LNCaP clone FGC (cell line): ENCODE data around the gene DNAJC13.

ENCODE experiments used
- DNase-seq: peaks from one replicate; pipeline ENCODE4 v3.0.0-alpha.2; 2011; ENCODE audit warnings: low read depth
- H3K4me3 ChIP-seq: 2 replicates; pipeline ENCODE4 v1.5.1; 2011; ENCODE audit warnings: mild to moderate bottlenecking, low read depth, low read length, control low read depth
- CTCF ChIP-seq: IDR thresholded peaks from 2 replicates; pipeline ENCODE4 v1.5.1; 2012; ENCODE audit warnings: mild to moderate bottlenecking; ENCODE audit not compliant: control insufficient read depth, insufficient read depth; ENCODE audit errors: extremely low read depth

DNAJC13 gene

GRCh38 chr3:132536442-132537153 lies 119.3 kb downstream of the DNAJC13 start:
- no peak overlapping the region for H3K4me3 ChIP-seq
- no peak for TF ChIP-seq CTCF
- DNase-seq = no peak

- DNase-seq = no peak
- no peak overlapping the region for H3K4me3 ChIP-seq
- TF ChIP-seq CTCF = no peak; the same call in 1 of the 2 replicates
Observed at GRCh38 chr3:132537297-132537696, 120.0 kb downstream of the DNAJC13 start.

- DNase-seq = no peak
- no peak for TF ChIP-seq CTCF
- no peak overlapping the region for H3K4me3 ChIP-seq
Observed at GRCh38 chr3:132538072-132538471, 120.8 kb downstream of the DNAJC13 start.

- no peak overlapping the region for H3K4me3 ChIP-seq
- DNase-seq = no peak
- no peak for TF ChIP-seq CTCF
Observed at GRCh38 chr3:132539681-132540080, 122.4 kb downstream of the DNAJC13 start.

GRCh38 chr3:132542577-132542976 lies 125.3 kb downstream of the DNAJC13 start:
- no peak overlapping the region for H3K4me3 ChIP-seq
- TF ChIP-seq CTCF = no peak
- DNase-seq = no peak

- TF ChIP-seq CTCF = no peak
- no peak overlapping the region for H3K4me3 ChIP-seq
- DNase-seq = no peak
Observed at GRCh38 chr3:132543011-132543739, 125.9 kb downstream of the DNAJC13 start.

GRCh38 chr3:132544130-132544529 lies 126.8 kb downstream of the DNAJC13 start:
- DNase-seq = no peak
- no peak overlapping the region for H3K4me3 ChIP-seq
- no peak for TF ChIP-seq CTCF
